Measurements from ENCODE around the gene P2RX3. TPM values are rescaled to one million over a fixed set of nuclear protein-coding genes. Genes with fewer than 3 reads are reported as not detected.

The P2RX3 gene
- total RNA-seq, 2 experiments from 2014 or later: not detected

DNA sequence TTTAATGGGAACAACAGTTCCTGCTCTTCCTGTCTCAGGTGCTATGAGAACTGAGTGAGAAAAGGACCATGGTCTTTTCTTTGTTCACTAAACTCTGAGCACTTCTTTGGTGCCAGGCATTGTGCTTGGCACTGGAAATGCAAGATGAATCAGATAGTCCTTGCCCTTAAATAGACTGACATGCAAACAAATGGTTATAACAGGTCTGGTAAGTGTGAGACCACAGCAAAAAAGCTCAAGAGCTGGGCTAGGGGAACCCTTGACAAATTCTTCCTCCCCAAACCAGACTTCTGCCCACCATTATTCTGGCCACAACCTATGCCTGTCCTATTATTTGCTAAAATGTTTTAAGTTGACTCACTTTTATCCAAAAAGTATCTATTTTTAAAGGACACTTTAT, 83.7 kb downstream of the P2RX3 start:
- H2AFZ ChIP-seq (ENCODE audit: low read length): no peak overlapping the region
- H3K4me1 ChIP-seq (ENCODE audit: insufficient read depth, low read length, poor library complexity, severe bottlenecking): peaks cover 16% of the 10 kb centered on the region
- DNase-seq (ENCODE audit: low spot score): no peak
- no peak overlapping the region for H3K4me3 ChIP-seq (ENCODE audit: low read depth, low read length, poor library complexity, severe bottlenecking)
- no TSS peak for BruUV-seq (replicated peaks)
- H3K9me3 ChIP-seq (ENCODE audit: low read length): no peaks in the 10 kb centered on the region
- no peak for TF ChIP-seq EZH2phosphoT487 (IDR thresholded peaks at IDR 0.05; ENCODE audit: borderline replicate concordance, low read depth, low read length)
- no peak for TF ChIP-seq CTCF (conservative IDR thresholded peaks at IDR 0.05; ENCODE audit: low read length)
- no peak overlapping the region for H3K27ac ChIP-seq (ENCODE audit: low read depth, low read length, poor library complexity, severe bottlenecking)
- H3K9me2 ChIP-seq (ENCODE audit: insufficient read depth, low read length): no peaks in the 10 kb centered on the region
- ChIA-PET POLR2A (interaction anchor here (0.5 kb wide), 1 partner anchor 10 kb away, joined by 4 read pairs; no protein-coding TSS in a partner anchor), CTCF (ENCODE audit: unreplicated experiment) (no interaction called here)
- no peaks in the 10 kb centered on the region for H4K20me1 ChIP-seq (ENCODE audit: insufficient read depth, low read length)
- intact Hi-C loops (cut with micrococcal nuclease; ENCODE audit: unreplicated experiment): no loop called here
- peaks cover 89% of the 10 kb centered on the region for H3K36me3 ChIP-seq (ENCODE audit: insufficient read depth, low read length)
- peaks cover 23% of the 10 kb centered on the region; the same call in 1 of the 2 replicates for H3K79me2 ChIP-seq (ENCODE audit: insufficient read depth, low read depth, low read length)
- no peak overlapping the region for H3K4me2 ChIP-seq (ENCODE audit: low read length)

Other genes with a start within 250 kb of the P2RX3 start
- not detected in 2 replicates for gene LRRC55, start 156.4 kb upstream of the P2RX3 start, total RNA-seq (2014; rRNA removed; shearing (Covaris generic))
- not detected in 2 replicates for gene LRRC55, start 156.4 kb upstream of the P2RX3 start, total RNA-seq (2022)
- not detected in 2 replicates for gene APLNR, start 101.1 kb upstream of the P2RX3 start, total RNA-seq (2014; rRNA removed; shearing (Covaris generic))
- gene APLNR, start 101.1 kb upstream of the P2RX3 start, total RNA-seq (2022): not detected in 2 replicates
- 5.3 and 6.4 TPM in 2 replicates for gene TNKS1BP1, start 13.4 kb upstream of the P2RX3 start, total RNA-seq (2014; rRNA removed; shearing (Covaris generic))
- gene TNKS1BP1, start 13.4 kb upstream of the P2RX3 start, total RNA-seq (2022): 16.4 and 19.7 TPM in 2 replicates
- gene SSRP1, start 2.5 kb upstream of the P2RX3 start, total RNA-seq (2014; rRNA removed; shearing (Covaris generic)): 146 and 185 TPM in 2 replicates
- 216 and 221 TPM in 2 replicates for gene SSRP1, start 2.5 kb upstream of the P2RX3 start, total RNA-seq (2022)
- gene PRG3, start 42.8 kb downstream of the P2RX3 start, total RNA-seq (2014; rRNA removed; shearing (Covaris generic)): not detected in 2 replicates
- not detected in 2 replicates for gene PRG3, start 42.8 kb downstream of the P2RX3 start, total RNA-seq (2022)
- gene PRG2, start 52.3 kb downstream of the P2RX3 start, total RNA-seq (2014; rRNA removed; shearing (Covaris generic)): 0.28 TPM in 1 of 2 replicates, not detected in the other
- gene PRG2, start 52.3 kb downstream of the P2RX3 start, total RNA-seq (2022): 1.1 and 1.2 TPM in 2 replicates
- gene SLC43A3, start 88.8 kb downstream of the P2RX3 start, total RNA-seq (2014; rRNA removed; shearing (Covaris generic)): 38.4 and 41.3 TPM in 2 replicates
- gene SLC43A3, start 88.8 kb downstream of the P2RX3 start, total RNA-seq (2022): 55.5 and 62.1 TPM in 2 replicates
- 0.25 and 0.41 TPM in 2 replicates for gene RTN4RL2, start 122.2 kb downstream of the P2RX3 start, total RNA-seq (2014; rRNA removed; shearing (Covaris generic))
- gene RTN4RL2, start 122.2 kb downstream of the P2RX3 start, total RNA-seq (2022): 2.3 and 4.2 TPM in 2 replicates
- gene SLC43A1, start 177.3 kb downstream of the P2RX3 start, total RNA-seq (2014; rRNA removed; shearing (Covaris generic)): 47.1 and 61.1 TPM in 2 replicates
- 78.6 and 87.0 TPM in 2 replicates for gene SLC43A1, start 177.3 kb downstream of the P2RX3 start, total RNA-seq (2022)
- 163 and 195 TPM in 2 replicates for gene TIMM10, start 192.4 kb downstream of the P2RX3 start, total RNA-seq (2014; rRNA removed; shearing (Covaris generic))
- 204 and 258 TPM in 2 replicates for gene TIMM10, start 192.4 kb downstream of the P2RX3 start, total RNA-seq (2022)
- gene SMTNL1, start 199.2 kb downstream of the P2RX3 start, total RNA-seq (2014; rRNA removed; shearing (Covaris generic)): not detected in 2 replicates
- not detected in 2 replicates for gene SMTNL1, start 199.2 kb downstream of the P2RX3 start, total RNA-seq (2022)
- gene UBE2L6, start 229.3 kb downstream of the P2RX3 start, total RNA-seq (2014; rRNA removed; shearing (Covaris generic)): 64.7 and 68.9 TPM in 2 replicates
- 51.7 and 56.1 TPM in 2 replicates for gene UBE2L6, start 229.3 kb downstream of the P2RX3 start, total RNA-seq (2022)